ENCODE measurements around the gene COX7A2.

The COX7A2 gene

GRCh38 chr6:75219263-75219662, 24.3 kb downstream of the COX7A2 start:
- no peak for DNase-seq

- peak; percentile 22 to 38 for DNase-seq
Observed at GRCh38 chr6:75217193-75217592, 26.4 kb downstream of the COX7A2 start.

DNA sequence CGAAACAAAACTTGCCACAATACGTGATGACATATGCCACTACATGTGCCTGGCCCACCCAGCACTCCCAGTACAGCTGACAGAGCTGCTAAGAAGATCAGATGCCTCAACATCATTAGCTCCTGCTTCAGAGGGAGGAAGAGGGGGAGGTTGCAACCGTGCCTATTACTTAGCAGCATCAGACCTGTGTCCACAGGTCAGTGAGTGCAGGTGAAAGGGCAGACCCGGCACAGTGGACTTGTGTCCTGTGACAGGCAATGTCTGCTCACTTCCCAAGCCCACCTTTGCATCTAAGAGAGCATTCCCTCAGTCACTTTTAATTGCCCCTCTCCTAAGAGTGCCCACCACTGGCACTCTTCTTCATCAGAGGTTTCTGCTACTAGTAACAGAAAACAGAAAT, 28.3 kb downstream of the COX7A2 start:
- no peak for DNase-seq

- DNase-seq = no peak
Observed at GRCh38 chr6:75213732-75214131, 29.9 kb downstream of the COX7A2 start.

- DNase-seq = no peak
Observed at GRCh38 chr6:75213112-75213511, 30.5 kb downstream of the COX7A2 start.

DNA sequence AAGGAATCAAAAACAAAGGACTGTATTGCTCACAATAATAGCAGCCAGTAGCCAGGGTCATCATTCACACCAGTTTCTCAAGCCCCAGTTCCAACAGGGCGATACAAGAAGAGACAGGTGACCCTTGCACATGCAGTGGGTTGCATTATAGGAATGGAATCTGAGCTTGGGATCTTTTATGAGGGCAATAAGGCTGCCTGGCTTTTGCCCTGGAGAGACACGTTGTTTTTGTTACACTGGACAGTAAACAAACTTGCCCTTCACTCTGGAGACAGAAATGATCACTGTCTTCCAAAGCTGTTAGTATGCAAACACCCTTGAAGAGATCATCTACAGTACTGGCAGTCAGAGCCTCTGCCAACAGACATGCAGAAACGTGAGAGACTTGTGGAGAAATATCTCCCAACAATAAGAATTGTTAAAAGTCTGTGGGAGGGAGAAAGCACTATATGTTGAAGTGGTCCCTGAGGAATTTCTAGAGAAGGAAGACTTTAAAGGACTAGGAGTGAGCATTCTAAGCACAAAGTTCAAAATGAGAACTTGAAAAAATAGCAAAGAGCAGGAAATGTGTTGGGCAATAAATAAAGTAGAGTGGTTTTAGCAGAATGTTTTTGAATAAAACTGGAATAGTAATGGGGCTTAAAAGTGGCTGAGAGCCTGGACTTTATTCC, 31.5 kb downstream of the COX7A2 start:
- no peak for DNase-seq

DNA sequence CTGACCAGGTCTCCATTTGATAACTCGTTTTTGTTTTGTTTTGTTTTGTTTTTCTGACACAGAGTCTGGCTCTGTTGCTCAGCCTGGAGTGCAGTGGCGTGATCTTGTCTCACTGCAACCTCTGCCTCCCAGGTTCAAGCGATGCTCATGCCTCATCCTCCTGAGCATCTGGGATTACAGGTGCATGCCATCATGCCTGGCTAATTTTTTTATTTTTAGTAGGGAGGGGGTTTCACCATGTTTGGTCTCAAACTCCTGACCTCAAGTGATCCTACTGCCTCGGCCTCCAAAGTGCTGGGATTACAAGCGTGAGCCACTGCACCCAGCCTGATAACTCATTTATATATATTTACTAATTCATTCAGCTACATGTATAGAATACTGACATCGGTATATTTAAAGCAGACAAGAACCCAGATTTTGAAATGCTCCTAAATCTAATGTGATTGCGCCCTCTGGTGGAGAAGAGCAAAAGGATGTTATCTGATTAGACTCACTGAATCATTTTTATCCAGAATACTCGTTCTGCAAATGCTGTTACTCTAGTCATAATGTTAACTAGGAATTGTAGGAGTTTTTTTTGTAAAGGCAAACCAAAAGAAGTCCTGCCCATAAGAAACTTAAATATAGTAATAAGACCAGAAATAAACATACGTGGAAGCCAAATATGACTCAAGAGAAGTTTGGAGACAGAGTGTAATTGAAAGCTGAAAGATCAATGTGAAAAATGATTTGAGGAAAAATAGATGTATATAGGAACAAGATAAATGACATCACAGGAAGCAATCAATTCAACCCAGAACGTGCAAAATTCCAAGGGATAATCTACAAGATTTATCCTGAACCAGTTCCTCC, 32.5 kb downstream of the COX7A2 start:
- DNase-seq = peak; percentile 59 to 62

GRCh38 chr6:75209184-75209723, 34.3 kb downstream of the COX7A2 start:
- DNase-seq = no peak

- peak; percentile 80 to 81 for DNase-seq
Observed at GRCh38 chr6:75208298-75209183, 35.1 kb downstream of the COX7A2 start.

DNA sequence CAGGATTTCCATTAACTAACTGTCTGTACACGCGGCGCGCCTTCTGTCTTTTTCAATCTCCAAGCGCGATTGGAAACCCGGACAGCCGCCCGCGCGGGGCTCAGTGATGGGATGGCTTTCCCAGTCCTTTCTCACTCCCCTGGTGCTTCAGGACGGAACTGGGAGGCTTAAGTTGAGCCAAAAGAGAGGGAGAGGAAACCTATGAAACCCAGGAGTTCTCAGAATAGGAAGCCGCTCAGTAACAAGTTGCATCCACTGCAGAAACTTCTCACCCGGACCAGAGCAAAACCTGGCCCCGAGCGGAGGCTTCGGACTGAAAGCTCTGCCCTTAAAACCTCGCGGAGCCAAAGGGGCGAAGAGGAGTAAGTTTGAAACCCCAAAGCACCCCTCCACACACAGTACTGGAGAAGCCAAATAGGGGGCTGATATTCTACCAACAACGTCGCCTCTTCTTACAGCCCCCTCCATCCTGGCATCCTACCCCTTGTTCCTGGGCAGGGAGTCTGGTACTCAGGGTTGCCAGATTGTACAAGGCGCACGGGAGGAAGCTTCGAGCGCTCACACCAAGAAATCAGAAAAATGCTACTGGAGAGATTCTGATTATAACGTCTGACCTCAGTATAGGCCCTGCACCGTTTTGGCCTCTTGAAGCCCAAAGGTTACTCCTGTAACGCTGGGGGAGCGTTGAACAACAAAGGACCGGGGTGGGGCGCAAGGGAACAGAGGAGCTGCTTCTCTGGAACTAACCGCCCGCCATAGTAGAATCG, 36.8 kb downstream of the COX7A2 start:
- no peak for DNase-seq

DNA sequence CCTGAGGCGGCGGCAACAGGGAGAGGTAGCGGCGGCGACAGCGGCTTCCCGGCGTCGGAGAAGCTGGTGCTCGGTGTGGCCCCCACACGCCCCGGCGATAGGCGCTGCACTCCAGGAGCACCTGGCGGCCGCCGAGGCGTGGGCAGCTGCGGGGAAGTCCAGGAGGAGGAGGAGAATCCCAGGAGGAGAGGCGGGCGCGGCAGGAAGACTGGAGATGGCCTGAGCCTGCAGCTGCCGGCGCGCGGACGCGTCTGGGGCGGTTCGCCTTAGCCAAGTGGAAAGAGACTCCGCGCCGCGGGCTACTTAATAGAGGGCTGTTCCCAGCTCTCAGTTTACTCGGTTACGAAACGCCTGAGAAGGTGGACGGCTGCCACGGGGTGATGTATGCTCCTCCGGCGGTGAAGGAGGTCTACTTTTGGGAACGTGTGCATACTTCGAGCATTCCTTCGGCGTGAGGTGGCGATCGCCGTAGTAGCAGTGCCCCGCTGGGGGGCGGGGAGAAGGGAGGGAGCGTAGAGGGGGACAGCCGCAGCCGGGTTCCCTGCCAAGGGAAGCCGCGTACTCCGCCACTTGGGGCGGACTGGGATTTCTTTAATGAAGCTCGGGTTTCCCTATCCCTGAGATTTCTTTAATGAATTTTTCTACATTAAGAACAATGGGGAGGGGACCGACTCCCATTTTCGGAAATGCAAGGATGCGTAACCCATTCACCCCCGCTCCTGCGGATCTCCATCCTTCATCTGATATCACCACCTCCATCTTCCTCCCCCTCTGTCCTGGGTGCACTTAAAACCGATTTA, 37.6 kb downstream of the COX7A2 start, which contains the start of gene COL12A1:
Gene COL12A1 (minus strand): TSS at position 278 of the 800 bp plus-strand sequence. CDS start 3,261 bp downstream, outside the sequence.
- DNase-seq = no peak

DNA sequence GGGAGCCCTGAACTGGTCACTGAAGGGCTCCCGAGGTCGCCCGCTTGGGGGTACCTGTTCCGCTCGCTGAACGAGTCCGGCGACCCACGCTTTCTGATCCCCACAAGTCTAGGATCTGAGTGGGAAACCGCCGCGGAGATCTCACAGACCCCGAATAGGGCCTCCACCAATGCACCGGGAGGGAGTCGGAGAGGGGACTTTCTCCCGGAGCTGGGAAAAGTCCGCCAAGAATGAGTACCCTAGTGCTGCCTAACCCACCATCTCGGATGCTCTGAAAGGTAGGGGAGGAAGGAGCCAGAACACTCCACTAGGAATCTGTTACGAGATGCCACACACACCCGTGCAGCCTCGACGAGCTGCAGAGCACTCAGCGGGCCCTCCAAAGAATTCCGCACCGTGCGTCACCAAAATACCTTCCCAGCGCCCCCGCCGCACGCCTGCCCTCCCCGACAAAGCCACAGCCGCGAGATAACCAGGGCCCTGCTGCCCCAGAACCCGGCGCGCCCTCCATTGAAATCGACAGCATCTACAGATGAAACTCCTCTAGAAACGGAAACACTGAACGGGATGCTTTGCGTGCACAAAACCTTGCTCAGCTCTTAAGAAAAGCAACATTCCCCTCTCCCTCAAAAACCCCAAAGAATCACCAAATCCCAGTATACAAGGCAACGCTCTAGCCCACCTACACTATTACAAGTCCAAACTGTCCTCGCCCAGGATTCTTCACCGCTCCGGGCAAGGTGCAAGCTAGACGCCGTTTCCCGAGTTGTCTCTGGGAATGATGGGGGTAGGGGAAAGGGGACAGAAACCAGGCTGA, 38.4 kb downstream of the COX7A2 start:
- DNase-seq = no peak

DNA sequence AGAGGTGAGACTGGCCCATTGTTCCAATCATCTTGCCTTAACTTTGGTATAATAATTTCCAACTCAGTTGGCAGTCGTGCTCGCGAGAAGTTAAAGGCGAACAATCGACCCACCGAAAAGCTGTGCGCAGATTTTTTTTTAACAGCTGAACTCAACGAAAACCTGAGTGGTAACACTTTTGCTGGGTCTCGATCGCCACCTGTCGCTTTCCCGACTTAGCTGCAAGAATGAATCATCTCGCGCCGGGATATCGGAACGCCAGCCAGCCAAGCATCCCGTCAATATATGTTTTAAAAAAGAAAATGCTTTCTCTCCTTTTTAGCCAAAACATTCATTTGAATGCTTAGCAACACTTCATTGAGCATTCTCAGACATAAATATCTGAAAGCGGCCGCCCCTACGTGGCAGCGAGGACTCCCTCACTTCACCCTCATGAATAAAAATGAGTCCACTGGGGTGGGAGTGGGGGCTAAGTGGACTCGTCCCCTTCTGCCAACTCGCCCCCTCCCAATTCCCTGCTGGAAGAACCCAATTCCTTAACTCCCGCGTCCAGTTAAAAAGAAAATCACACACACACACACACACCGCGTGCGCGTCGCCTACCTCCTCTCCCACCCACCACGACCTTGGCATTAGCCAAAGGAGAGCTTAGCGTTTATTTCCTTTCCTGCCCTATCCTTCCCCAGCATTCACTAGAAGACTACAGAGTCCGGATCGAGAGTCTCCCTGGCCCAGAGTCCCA, 39.2 kb downstream of the COX7A2 start:
- DNase-seq = peak; percentile 18 to 36

DNA sequence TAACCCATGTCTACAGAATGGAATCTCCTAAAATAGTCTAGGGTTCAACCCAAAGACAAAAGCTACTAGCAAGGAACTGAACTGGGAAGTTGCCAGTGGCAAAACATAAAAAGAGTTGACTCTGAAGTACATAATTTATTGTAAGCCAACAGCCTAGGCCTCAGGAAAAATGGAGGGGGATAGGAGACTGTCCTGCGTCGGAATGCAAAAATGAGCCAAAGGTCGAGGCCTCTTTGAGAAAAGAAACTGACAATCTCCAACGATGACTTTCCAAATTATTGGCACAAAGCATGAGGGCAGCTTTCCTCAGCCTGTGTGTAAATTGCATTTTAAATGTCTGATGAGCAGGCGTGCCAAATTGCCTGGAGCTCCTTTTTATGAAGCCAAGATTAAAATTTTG, 39.9 kb downstream of the COX7A2 start:
- DNase-seq = no peak

GRCh38 chr6:75202676-75203131, 40.9 kb downstream of the COX7A2 start:
- no peak for DNase-seq

DNA sequence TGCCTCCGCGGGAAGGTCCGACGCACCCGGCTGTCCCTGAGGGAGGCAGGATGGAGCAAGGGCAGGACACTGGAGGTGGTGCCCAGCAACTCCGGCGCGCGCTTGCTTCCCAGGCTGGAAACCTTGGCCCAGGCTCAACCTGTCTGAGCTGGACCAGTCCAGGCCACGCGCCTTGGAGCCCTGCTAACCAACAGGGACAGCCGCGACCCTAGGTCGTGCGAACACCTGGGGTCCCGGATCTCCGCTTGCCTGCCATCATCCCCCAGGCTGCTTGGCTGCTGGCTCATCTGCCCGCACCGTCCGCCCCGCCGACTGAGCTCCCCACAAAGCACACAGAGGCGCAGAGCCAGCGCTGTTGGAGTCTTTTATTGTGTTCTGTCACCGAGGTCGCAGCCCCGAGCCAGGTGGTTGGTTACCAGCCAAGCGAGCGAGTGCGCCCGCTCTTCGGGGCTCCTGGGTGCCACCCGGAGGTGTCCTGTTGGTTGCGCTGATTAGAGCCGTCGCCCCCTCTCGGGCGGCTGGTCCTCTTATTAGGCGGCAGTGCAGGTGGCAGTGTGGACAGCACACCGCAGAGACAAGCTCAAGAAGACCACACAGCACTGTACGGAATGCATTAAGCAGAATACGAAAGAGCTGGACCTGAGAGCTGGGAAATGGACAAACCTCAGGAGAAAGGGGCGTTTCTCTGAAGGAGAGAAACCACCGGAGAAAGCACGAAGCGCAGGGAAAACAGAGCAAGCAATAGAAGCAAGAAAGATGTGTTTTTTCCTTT, 41.5 kb downstream of the COX7A2 start:
- DNase-seq = no peak

DNA sequence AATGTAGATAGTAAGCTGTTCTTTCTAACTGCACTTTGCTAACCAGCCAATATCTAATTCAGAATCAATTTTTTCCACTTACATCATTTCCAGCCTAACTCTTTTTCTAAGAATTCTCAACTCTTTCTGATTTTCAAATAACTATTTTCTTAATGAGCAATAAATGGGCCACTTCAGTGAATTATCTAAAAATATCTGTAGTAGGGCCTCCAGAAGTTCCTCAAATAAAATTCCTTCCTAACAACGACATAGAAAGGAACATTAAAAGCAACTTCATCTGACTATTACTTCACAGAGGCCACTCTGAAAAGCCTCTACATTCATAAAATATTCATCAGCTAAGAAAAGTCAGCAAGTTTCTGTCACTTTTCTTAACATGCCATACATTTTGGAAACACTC, 42.6 kb downstream of the COX7A2 start:
- DNase-seq = no peak

- no peak for DNase-seq
Observed at GRCh38 chr6:75199889-75200288, 43.7 kb downstream of the COX7A2 start.

All from inflammatory macrophage (primary cell).